ENCODE results near the gene MICAL2. TPM values are rescaled to one million over a fixed set of nuclear protein-coding genes. Genes with fewer than 3 reads are reported as not detected.

The MICAL2 gene
- total and polyA plus RNA-seq, 2 donors (not counting 1 experiment from before 2014, with no cell fraction given): 0.32 to 0.40 TPM

- no peaks in the 10 kb centered on the region for H4K20me1 ChIP-seq (ENCODE audit: control insufficient read depth, insufficient read depth, low read length, poor library complexity, severe bottlenecking)
- H3K27ac ChIP-seq (ENCODE audit: low read length in 2 of 2): no peak overlapping the region
- H3K79me2 ChIP-seq (ENCODE audit: control insufficient read depth, insufficient read depth, low read length): no peaks in the 10 kb centered on the region
- H2AFZ ChIP-seq (ENCODE audit: insufficient read depth, low read depth, low read length, poor library complexity, severe bottlenecking): no peak overlapping the region
- H3K36me3 ChIP-seq (replicated peaks in 1 of 2; ENCODE audit: control extremely low read depth in 1 of 2, control insufficient read depth in 1 of 2, extremely low read depth in 1 of 2, insufficient read depth in 2 of 2, low read length in 1 of 2): no peaks in the 10 kb centered on the region
- intact Hi-C loops (cut with micrococcal nuclease): no loop called here
- Mint-ChIP-seq H3K9me3 (ENCODE audit: insufficient read depth) (no peaks in the 10 kb centered on the region), H3K4me1 (no peaks in the 10 kb centered on the region), H3K27me3 (peaks cover 4% of the 10 kb centered on the region), H3K4me3 (no peak overlapping the region), H3K27ac (no peak overlapping the region)
- no peaks in the 10 kb centered on the region for H3K27me3 ChIP-seq (replicated peaks in 1 of 4; ENCODE audit: control extremely low read depth in 1 of 4, control insufficient read depth in 3 of 4, insufficient read depth in 4 of 4, low read length in 3 of 4)
- no peak overlapping the region for H3K9ac ChIP-seq (ENCODE audit: low read length)
- no peak overlapping the region for H3K4me3 ChIP-seq (ENCODE audit: control extremely low read depth in 1 of 5, extremely low read depth in 1 of 5, insufficient read depth in 1 of 5, low read depth in 2 of 5, low read length in 4 of 5)
- no peak overlapping the region for H3K4me2 ChIP-seq (replicated peaks; ENCODE audit: low read depth, low read length, poor library complexity, severe bottlenecking)
- 83% methylated on average over 12 of the region's 12 CpGs for WGBS (ENCODE audit: insufficient coverage)
- ChIA-PET POLR2A (no interaction called here), CTCF (no interaction called here)
- DNase-seq (no peak), ATAC-seq (ENCODE audit: low read depth) (no peak)
- no peaks in the 10 kb centered on the region for H3K9me3 ChIP-seq (ENCODE audit: control extremely low read depth in 1 of 3, control insufficient read depth in 2 of 3, insufficient read depth in 1 of 3, low read length in 2 of 3)
- TF ChIP-seq CTCF (IDR thresholded peaks at IDR 0.05): no peak
- no peak for TF ChIP-seq EZH2 (IDR thresholded peaks at IDR 0.05; ENCODE audit: borderline replicate concordance, insufficient read depth, low read depth, low read length, poor library complexity, severe bottlenecking)
- H3K4me1 ChIP-seq (ENCODE audit: control insufficient read depth in 2 of 2, insufficient read depth in 2 of 2, low read length in 2 of 2): no peaks in the 10 kb centered on the region
Observed at GRCh38 chr11:12269446-12270214, 159.2 kb downstream of the MICAL2 start.

DNA sequence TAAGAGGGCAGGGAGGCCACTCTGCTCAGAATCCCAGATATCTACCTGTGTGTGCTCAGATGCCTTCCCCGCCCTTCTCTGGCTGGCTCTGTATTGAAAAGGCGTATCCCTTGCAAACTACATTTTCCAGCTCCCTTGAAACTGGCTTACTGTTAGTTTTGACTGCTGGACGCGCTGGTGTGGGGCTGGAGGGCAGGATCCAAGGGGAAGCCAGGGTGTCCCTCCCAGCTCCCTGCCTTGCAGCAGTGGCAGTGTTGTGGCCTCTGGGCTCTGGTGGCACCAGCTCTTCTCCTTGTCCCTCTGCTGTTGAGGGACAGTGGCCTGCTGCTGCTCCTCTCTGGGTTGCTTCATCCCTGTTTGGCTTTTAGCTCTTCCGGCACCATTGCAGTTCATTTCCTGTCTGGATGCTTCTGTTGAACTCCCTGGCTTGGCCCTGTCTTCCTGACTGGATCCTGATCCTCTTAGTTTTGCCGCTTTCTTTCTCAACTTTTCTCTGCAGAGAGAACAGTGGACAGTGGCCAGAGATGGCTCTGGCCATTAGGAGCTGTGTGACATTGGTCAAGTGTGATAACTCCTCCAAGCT, 159.9 kb downstream of the MICAL2 start:
- H3K4me1 ChIP-seq (ENCODE audit: control insufficient read depth in 2 of 2, insufficient read depth in 2 of 2, low read length in 2 of 2): no peaks in the 10 kb centered on the region
- no peak overlapping the region for H3K4me3 ChIP-seq (ENCODE audit: control extremely low read depth in 1 of 5, extremely low read depth in 1 of 5, insufficient read depth in 1 of 5, low read depth in 2 of 5, low read length in 4 of 5)
- H3K4me2 ChIP-seq (replicated peaks; ENCODE audit: low read depth, low read length, poor library complexity, severe bottlenecking): no peak overlapping the region
- peaks cover 4% of the 10 kb centered on the region for H3K27me3 Mint-ChIP-seq
- no peaks in the 10 kb centered on the region for H3K79me2 ChIP-seq (ENCODE audit: control insufficient read depth, insufficient read depth, low read length)
- no peak overlapping the region for H3K27ac Mint-ChIP-seq
- no peaks in the 10 kb centered on the region for H3K9me3 Mint-ChIP-seq (ENCODE audit: insufficient read depth)
- H3K27ac ChIP-seq (ENCODE audit: low read length in 2 of 2): no peak overlapping the region
- no peaks in the 10 kb centered on the region for H3K4me1 Mint-ChIP-seq
- POLR2A ChIA-PET: no interaction called here
- intact Hi-C loops (cut with micrococcal nuclease): no loop called here
- H2AFZ ChIP-seq (ENCODE audit: insufficient read depth, low read depth, low read length, poor library complexity, severe bottlenecking): no peak overlapping the region
- H3K9ac ChIP-seq (ENCODE audit: low read length): no peak overlapping the region
- H3K9me3 ChIP-seq (ENCODE audit: control extremely low read depth in 1 of 3, control insufficient read depth in 2 of 3, insufficient read depth in 1 of 3, low read length in 2 of 3): no peaks in the 10 kb centered on the region
- no peaks in the 10 kb centered on the region for H3K36me3 ChIP-seq (replicated peaks in 1 of 2; ENCODE audit: control extremely low read depth in 1 of 2, control insufficient read depth in 1 of 2, extremely low read depth in 1 of 2, insufficient read depth in 2 of 2, low read length in 1 of 2)
- H3K4me3 Mint-ChIP-seq: no peak overlapping the region
- DNase-seq (no peak), ATAC-seq (ENCODE audit: low read depth) (no peak)
- TF ChIP-seq EZH2 (IDR thresholded peaks at IDR 0.05; ENCODE audit: borderline replicate concordance, insufficient read depth, low read depth, low read length, poor library complexity, severe bottlenecking) (no peak), CTCF (IDR thresholded peaks at IDR 0.05) (no peak)
- WGBS (ENCODE audit: insufficient coverage): 98% methylated on average over 6 of the region's 6 CpGs
- no peaks in the 10 kb centered on the region for H3K27me3 ChIP-seq (replicated peaks in 1 of 4; ENCODE audit: control extremely low read depth in 1 of 4, control insufficient read depth in 3 of 4, insufficient read depth in 4 of 4, low read length in 3 of 4)
- H4K20me1 ChIP-seq (ENCODE audit: control insufficient read depth, insufficient read depth, low read length, poor library complexity, severe bottlenecking): no peaks in the 10 kb centered on the region
- CTCF ChIA-PET: no interaction called here

All from B cell (primary cell).